AG08396 (cell line): ENCODE measurements around the gene RNF123.
"Not testable (repeated sequence)": the region's sequence is repeated elsewhere in the genome, so short reads cannot be mapped to it uniquely, and the experiment has no call there.

Experiments
- DNase-seq: peaks from one replicate; pipeline ENCODE4 v3.0.0; 2012; ENCODE audit warnings: low spot score, mixed read lengths

The RNF123 gene

GRCh38 chr3:49720855-49721595 lies 31.7 kb downstream of the RNF123 start:
- DNase-seq: no peak

- no peak for DNase-seq
Observed at GRCh38 chr3:49721596-49721895, 32.2 kb downstream of the RNF123 start.

- DNase-seq: no peak
Observed at GRCh38 chr3:49721896-49722781, 32.8 kb downstream of the RNF123 start.

- no peak for DNase-seq
Observed at GRCh38 chr3:49722896-49723295, 33.5 kb downstream of the RNF123 start.

- DNase-seq: peak; percentile 58
Observed at GRCh38 chr3:49723296-49723627, 33.9 kb downstream of the RNF123 start.

GRCh38 chr3:49723628-49724551 lies 34.5 kb downstream of the RNF123 start, which contains the start of gene GMPPB:
GMPPB (minus strand) TSS chr3:49723951; CDS start chr3:49723726, 225 bp downstream.
- peak; percentile 99 for DNase-seq

GRCh38 chr3:49724586-49724985 lies 35.2 kb downstream of the RNF123 start:
- DNase-seq: no peak

- DNase-seq: no peak
Observed at GRCh38 chr3:49725906-49726681, 36.7 kb downstream of the RNF123 start.

- no peak for DNase-seq
Observed at GRCh38 chr3:49727154-49727923, 38.0 kb downstream of the RNF123 start.

- DNase-seq: no peak
Observed at GRCh38 chr3:49727924-49728361, 38.6 kb downstream of the RNF123 start.

GRCh38 chr3:49729966-49730609 lies 40.7 kb downstream of the RNF123 start:
- DNase-seq: no peak

- DNase-seq: no peak
Observed at GRCh38 chr3:49732597-49732996, 43.2 kb downstream of the RNF123 start.

GRCh38 chr3:49733551-49733950 lies 44.2 kb downstream of the RNF123 start:
- no peak for DNase-seq

- no peak for DNase-seq
Observed at GRCh38 chr3:49734752-49735151, 45.4 kb downstream of the RNF123 start.

GRCh38 chr3:49738067-49738713 lies 48.8 kb downstream of the RNF123 start:
- DNase-seq: no peak

GRCh38 chr3:49740427-49740826 lies 51.1 kb downstream of the RNF123 start:
- no peak for DNase-seq

GRCh38 chr3:49745986-49746385 lies 56.6 kb downstream of the RNF123 start:
- no peak for DNase-seq

GRCh38 chr3:49747792-49748480 lies 58.6 kb downstream of the RNF123 start:
- DNase-seq: peak; percentile 17

- not testable (repeated sequence) for DNase-seq
Observed at GRCh38 chr3:49748874-49749273, 59.5 kb downstream of the RNF123 start.
